Measurements from ENCODE around the gene CHMP5. TPM values are rescaled to one million over a fixed set of nuclear protein-coding genes. Genes with fewer than 3 reads are reported as not detected.

The CHMP5 gene
- total and polyA plus RNA-seq, 10 of the 15 experiments (the other 5 are each of a cell fraction or from before 2014, with no cell fraction given), result 40.3 to 179 (median 78.6) TPM

GRCh38 chr9:33249983-33250382 lies 14.9 kb upstream of the CHMP5 start:
- Histone ChIP-seq H3K9me3 (replicated peaks; ENCODE audit: control insufficient read depth, insufficient read depth, low read length) (no peaks in the 10 kb centered on the region), H3K9ac (ENCODE audit: control insufficient read depth, insufficient read depth, low read length) (no peak overlapping the region; the same call in 1 of the 2 replicates), H2AFZ (ENCODE audit: control insufficient read depth, low read depth, low read length) (no peak overlapping the region), H3K36me3 (ENCODE audit: control insufficient read depth in 2 of 2, insufficient read depth in 2 of 2, low read length in 1 of 2) (peaks cover 8 to 13% of the 10 kb centered on the region in 2 experiments), H3K27ac (ENCODE audit: control insufficient read depth, insufficient read depth) (no peak overlapping the region), H3K4me3 (no peak overlapping the region), H3K4me2 (ENCODE audit: control insufficient read depth, insufficient read depth) (no peak overlapping the region), H3K79me2 (ENCODE audit: control insufficient read depth, insufficient read depth, low read length) (no peaks in the 10 kb centered on the region), H3K4me1 (ENCODE audit: control insufficient read depth, insufficient read depth, low read length) (peaks cover 16% of the 10 kb centered on the region), H4K20me1 (ENCODE audit: control insufficient read depth, insufficient read depth) (no peaks in the 10 kb centered on the region), H3K27me3 (replicated peaks in 1 of 2; ENCODE audit: control insufficient read depth in 2 of 2, insufficient read depth in 2 of 2, low read length in 1 of 2) (no peaks in the 10 kb centered on the region)
- DNase-seq (ENCODE audit: low read depth, low spot score) (no peak), FAIRE-seq (no peak), ATAC-seq (peak; percentile 10; the same call in 2 of the 3 replicates)
- no peak for TF ChIP-seq SREBF2 (IDR thresholded peaks at IDR 0.05; ENCODE audit: low read length)
- no peak for TF ChIP-seq GATAD2B (conservative IDR thresholded peaks at IDR 0.05; ENCODE audit: low read depth)
- TF ChIP-seq, protein P1, sequence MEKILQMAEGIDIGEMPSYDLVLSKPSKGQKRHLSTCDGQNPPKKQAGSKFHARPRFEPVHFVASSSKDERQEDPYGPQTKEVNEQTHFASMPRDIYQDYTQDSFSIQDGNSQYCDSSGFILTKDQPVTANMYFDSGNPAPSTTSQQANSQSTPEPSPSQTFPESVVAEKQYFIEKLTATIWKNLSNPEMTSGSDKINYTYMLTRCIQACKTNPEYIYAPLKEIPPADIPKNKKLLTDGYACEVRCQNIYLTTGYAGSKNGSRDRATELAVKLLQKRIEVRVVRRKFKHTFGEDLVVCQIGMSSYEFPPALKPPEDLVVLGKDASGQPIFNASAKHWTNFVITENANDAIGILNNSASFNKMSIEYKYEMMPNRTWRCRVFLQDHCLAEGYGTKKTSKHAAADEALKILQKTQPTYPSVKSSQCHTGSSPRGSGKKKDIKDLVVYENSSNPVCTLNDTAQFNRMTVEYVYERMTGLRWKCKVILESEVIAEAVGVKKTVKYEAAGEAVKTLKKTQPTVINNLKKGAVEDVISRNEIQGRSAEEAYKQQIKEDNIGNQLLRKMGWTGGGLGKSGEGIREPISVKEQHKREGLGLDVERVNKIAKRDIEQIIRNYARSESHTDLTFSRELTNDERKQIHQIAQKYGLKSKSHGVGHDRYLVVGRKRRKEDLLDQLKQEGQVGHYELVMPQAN (conservative IDR thresholded peaks at IDR 0.05), result no peak
- TF ChIP-seq E2F8 (IDR thresholded peaks at IDR 0.05; ENCODE audit: low read depth, partially characterized antibody), result no peak
- TF ChIP-seq ZNF592 (IDR thresholded peaks at IDR 0.05), result no peak
- TF ChIP-seq BACH1 (IDR thresholded peaks at IDR 0.05; ENCODE audit: borderline replicate concordance), result no peak
- TF ChIP-seq CHD2 (IDR thresholded peaks at IDR 0.05; ENCODE audit: borderline replicate concordance, low read depth, low read length), result no peak
- no peak for TF ChIP-seq DPF2 (IDR thresholded peaks at IDR 0.05)
- no peak for TF ChIP-seq RFX5 (IDR thresholded peaks at IDR 0.05; ENCODE audit: low read depth, low read length)
- TF ChIP-seq CREB1 (IDR thresholded peaks at IDR 0.05; ENCODE audit: low read depth), result no peak
- no peak for TF ChIP-seq BCL3 (IDR thresholded peaks at IDR 0.05; ENCODE audit: borderline replicate concordance, insufficient read depth, low read depth, low read length, poor library complexity, severe bottlenecking)
- TF ChIP-seq PAX5 (IDR thresholded peaks at IDR 0.05; ENCODE audit: borderline replicate concordance, low read depth, low read length), result no peak
- TF ChIP-seq TCF12 (IDR thresholded peaks at IDR 0.05; ENCODE audit: low read depth, low read length), result no peak
- intact Hi-C loops (cut with micrococcal nuclease; ENCODE audit: unreplicated experiment), result no loop called here
- no TSS peak for BruUV-seq (replicated peaks)
- in situ Hi-C loops (cut with MboI), result loop anchor here (5.0 kb wide), 1 partner anchor 47 kb away; no protein-coding TSS in a partner anchor
- ChIA-PET CTCF (no interaction called here), RAD21 (ENCODE audit: unreplicated experiment) (no interaction called here), POLR2A (no interaction called here), SMC1A (ENCODE audit: uncharacterized antibody, unreplicated experiment) (no interaction called here)
- WGBS (ENCODE audit: insufficient coverage, insufficient replicate concordance, low lambda C conversion rate, missing lambda C conversion rate), result 64% methylated on average over 2 of the region's 2 CpGs
